DOHH2 (cell line): ENCODE results near the gene HLA-DPA1.
"Not testable (repeated sequence)": the region's sequence is repeated elsewhere in the genome, so short reads cannot be mapped to it uniquely, and the experiment has no call there.

ENCODE experiments used
- H3F3A ChIP-seq: fragments of 200-600 bp; sonication (generic), shearing (Covaris generic); 2 replicates; pipeline ENCODE4 v1.6.0; 2016; ENCODE audit warnings: antibody characterized with exemption, mild to moderate bottlenecking; ENCODE audit not compliant: control insufficient read depth, insufficient read depth
- H3K27ac ChIP-seq: fragments of 200-600 bp; sonication (generic); 2 replicates; pipeline ENCODE4 v1.5.1; 2014; ENCODE audit warnings: low read depth, mild to moderate bottlenecking, low read length, moderate library complexity
- H3K27me3 ChIP-seq: fragments of 200-600 bp; sonication (generic); 2 replicates; pipeline ENCODE4 v1.6.1; 2014; ENCODE audit warnings: mild to moderate bottlenecking, low read length, mixed read lengths; ENCODE audit not compliant: control insufficient read depth
- H3K36me3 ChIP-seq: fragments of 200-600 bp; sonication (generic); 2 replicates; pipeline ENCODE4 v1.6.1; 2014; ENCODE audit warnings: mild to moderate bottlenecking, low read length, moderate library complexity, mixed read lengths; ENCODE audit not compliant: control insufficient read depth
- H3K4me1 ChIP-seq: fragments of 200-600 bp; sonication (generic); 2 replicates; pipeline ENCODE4 v1.6.1; 2014; ENCODE audit warnings: mild to moderate bottlenecking, low read length, mixed read lengths; ENCODE audit not compliant: control insufficient read depth
- H3K4me2 ChIP-seq: fragments of 200-600 bp; sonication (generic); 2 replicates; pipeline ENCODE4 v1.6.0; 2014; ENCODE audit warnings: mild to moderate bottlenecking, low read length, moderate library complexity
- H3K4me3 ChIP-seq: fragments of 200-600 bp; sonication (generic); 2 replicates; pipeline ENCODE4 v1.5.1; 2014; ENCODE audit warnings: mild to moderate bottlenecking, low read length, mixed read lengths
- H3K79me2 ChIP-seq: fragments of 200-600 bp; sonication (generic); 2 replicates; pipeline ENCODE4 v1.6.1; 2014; ENCODE audit warnings: mild to moderate bottlenecking, low read length, mixed read lengths; ENCODE audit not compliant: control insufficient read depth
- H3K9me2 ChIP-seq: fragments of 200-600 bp; sonication (generic); replicated peaks from 2 replicates; pipeline ENCODE4 v1.6.1; 2014; ENCODE audit warnings: mild to moderate bottlenecking, low read length, mixed read lengths; ENCODE audit not compliant: control insufficient read depth
- H3K9me3 ChIP-seq: fragments of 200-600 bp; sonication (generic); 2 replicates; pipeline ENCODE4 v1.6.1; 2014; ENCODE audit warnings: antibody characterized with exemption, low read length, mixed read lengths; ENCODE audit not compliant: control insufficient read depth, insufficient read depth
- H4K20me1 ChIP-seq: fragments of 200-600 bp; sonication (generic); 2 replicates; pipeline ENCODE4 v1.6.0; 2014; ENCODE audit warnings: low read depth, mild to moderate bottlenecking, antibody characterized with exemption, low read length, moderate library complexity; ENCODE audit not compliant: control insufficient read depth, insufficient read depth
- EZH2phosphoT487 ChIP-seq: fragments of 200-600 bp; sonication (generic); IDR thresholded peaks from 2 replicates; pipeline ENCODE4 v1.6.1; 2017; ENCODE audit warnings: borderline replicate concordance, mild to moderate bottlenecking, antibody characterized with exemption, low read length, moderate library complexity, mixed read lengths
- TF ChIP-seq, protein P1 (sequence below): fragments of 200-600 bp; sonication (generic); IDR thresholded peaks from one replicate; pipeline ENCODE4 v1.5.1; 2014; ENCODE audit warnings: antibody characterized with exemption, mild to moderate bottlenecking, low read depth, low read length; ENCODE audit not compliant: poor library complexity, severe bottlenecking

The HLA-DPA1 gene

DNA sequence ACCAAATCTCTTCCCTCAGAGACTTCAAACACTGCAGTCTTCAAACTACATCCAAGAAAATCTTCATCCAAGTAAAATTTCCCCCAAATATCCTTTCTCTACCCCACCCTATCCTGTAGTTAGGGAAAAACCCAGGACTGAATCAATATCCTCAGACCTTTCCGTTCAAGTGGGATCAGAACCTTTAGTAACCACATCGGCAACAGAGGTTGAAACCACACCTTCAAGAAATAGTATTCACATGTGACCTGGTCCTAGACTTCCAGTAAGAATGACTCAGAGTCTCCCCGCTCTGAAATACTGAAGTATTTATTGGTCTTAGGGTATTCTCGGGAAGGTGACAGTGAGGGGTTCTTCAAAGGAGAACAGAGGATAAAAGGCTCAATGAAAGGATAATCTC is 8.7 kb downstream of the HLA-DPA1 start:
- H3F3A ChIP-seq = peaks cover 18% of the 10 kb centered on the region
- H3K4me2 ChIP-seq = no peak overlapping the region
- no peaks in the 10 kb centered on the region for H4K20me1 ChIP-seq
- peaks cover 72% of the 10 kb centered on the region for H3K36me3 ChIP-seq
- H3K4me1 ChIP-seq = peaks cover 15% of the 10 kb centered on the region
- H3K27ac ChIP-seq = no peak overlapping the region
- no peaks in the 10 kb centered on the region for H3K9me2 ChIP-seq
- H3K79me2 ChIP-seq = no peaks in the 10 kb centered on the region
- H3K4me3 ChIP-seq = no peak overlapping the region
- H3K9me3 ChIP-seq = peaks cover 16% of the 10 kb centered on the region; the same call in 1 of the 2 replicates
- no peaks in the 10 kb centered on the region for H3K27me3 ChIP-seq
- TF ChIP-seq EZH2phosphoT487 = no peak

DNA sequence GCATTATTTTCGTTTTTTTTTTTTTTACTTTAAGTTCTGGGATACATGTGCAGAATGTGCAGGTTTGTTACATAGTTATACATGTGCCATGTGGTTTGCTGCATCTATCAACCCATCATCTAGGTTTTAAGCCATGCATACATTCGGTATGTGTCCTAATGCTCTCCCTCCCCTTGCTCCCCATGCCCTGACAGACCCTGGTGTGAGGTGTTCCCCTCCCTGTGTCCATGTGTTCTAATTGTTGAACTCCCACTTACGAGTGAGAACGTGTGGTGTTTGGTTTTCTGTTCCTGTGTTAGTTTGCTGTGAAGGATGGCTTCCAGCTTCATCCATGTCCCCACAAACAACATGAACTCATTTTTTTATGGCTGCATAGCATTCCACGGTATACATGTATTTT is 10.0 kb downstream of the HLA-DPA1 start:
- Histone ChIP-seq H3K4me1 (peaks cover 17% of the 10 kb centered on the region), H3F3A (peaks cover 18% of the 10 kb centered on the region), H3K36me3 (peaks cover 59% of the 10 kb centered on the region), H3K9me3 (peaks cover 16% of the 10 kb centered on the region; the same call in 1 of the 2 replicates)
- H3K27ac ChIP-seq, H3K9me2 ChIP-seq, H3K4me2 ChIP-seq, H4K20me1 ChIP-seq, H3K27me3 ChIP-seq, H3K79me2 ChIP-seq, H3K4me3 ChIP-seq: not testable (repeated sequence)

DNA sequence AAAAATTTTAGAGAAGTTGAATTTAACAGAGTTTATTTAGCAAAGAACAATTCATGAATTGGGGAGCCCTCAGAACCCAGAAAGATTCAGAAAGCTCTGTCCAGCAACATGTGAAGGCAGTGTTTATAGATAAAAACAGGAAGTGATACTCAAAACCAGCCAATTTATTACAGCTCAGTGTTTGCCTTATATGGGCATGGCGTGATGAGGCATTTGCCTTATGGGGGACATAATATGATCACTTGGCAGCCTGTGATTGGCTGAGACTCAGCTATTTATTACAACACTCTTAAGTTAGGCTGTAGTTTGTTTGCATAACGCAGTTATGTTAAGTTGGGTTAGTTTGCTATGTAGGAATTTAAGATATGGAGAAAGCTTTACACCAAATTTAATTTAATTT is 11.5 kb downstream of the HLA-DPA1 start:
- H3K36me3 ChIP-seq = peaks cover 45% of the 10 kb centered on the region

DNA sequence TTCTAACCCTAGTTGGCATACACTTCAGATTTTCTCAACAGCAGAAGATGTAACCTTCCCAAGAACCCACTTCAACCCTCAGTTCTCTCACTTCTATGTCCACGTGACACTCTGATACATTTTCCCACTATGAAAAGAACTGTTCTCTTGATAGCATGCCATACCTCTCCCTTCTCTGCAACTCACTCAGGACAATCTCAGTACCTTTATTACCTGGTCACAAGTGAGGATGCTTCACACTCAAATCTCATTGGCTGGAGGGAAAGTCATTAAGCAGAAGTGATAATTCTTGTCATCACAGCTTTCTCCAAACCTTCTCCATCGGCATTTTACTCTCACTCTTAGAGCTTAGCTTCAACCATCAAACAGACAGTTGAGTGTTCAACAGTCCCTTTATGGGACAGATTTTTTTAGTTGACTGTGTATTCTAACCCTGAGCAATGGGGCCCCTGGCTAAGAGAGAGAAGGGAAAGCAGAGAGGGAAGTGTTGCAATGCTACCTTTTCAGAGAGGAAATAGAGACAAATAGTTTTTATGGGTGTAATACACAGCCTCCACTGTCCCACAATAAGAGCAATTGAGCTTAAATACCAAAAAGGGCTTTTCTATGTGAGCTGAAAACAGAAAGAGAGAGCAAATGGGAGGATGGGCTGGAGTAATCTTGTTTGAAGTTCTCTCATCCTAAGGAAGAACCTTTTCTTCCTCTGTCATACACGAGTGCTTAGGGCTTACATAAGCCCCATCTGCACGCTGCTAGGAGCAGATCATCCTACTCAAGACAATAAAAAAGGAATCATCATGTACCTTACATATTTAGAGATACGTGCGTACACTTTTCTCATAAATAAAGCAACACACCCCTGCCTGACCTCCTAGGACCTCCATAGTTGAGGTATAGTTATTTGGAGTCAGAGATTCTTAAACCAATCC is 16.0 kb downstream of the HLA-DPA1 start:
- TF ChIP-seq, protein P1, sequence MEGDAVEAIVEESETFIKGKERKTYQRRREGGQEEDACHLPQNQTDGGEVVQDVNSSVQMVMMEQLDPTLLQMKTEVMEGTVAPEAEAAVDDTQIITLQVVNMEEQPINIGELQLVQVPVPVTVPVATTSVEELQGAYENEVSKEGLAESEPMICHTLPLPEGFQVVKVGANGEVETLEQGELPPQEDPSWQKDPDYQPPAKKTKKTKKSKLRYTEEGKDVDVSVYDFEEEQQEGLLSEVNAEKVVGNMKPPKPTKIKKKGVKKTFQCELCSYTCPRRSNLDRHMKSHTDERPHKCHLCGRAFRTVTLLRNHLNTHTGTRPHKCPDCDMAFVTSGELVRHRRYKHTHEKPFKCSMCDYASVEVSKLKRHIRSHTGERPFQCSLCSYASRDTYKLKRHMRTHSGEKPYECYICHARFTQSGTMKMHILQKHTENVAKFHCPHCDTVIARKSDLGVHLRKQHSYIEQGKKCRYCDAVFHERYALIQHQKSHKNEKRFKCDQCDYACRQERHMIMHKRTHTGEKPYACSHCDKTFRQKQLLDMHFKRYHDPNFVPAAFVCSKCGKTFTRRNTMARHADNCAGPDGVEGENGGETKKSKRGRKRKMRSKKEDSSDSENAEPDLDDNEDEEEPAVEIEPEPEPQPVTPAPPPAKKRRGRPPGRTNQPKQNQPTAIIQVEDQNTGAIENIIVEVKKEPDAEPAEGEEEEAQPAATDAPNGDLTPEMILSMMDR = no peak
- TF ChIP-seq EZH2phosphoT487 = no peak
- Histone ChIP-seq H3K4me1 (peaks cover 27% of the 10 kb centered on the region), H3K27me3 (no peaks in the 10 kb centered on the region), H3K4me3 (peak overlapping the region; percentile 25), H3K4me2 (peak overlapping the region; percentile 52), H3F3A (peaks cover 17% of the 10 kb centered on the region), H4K20me1 (no peaks in the 10 kb centered on the region), H3K9me3 (peaks cover 5% of the 10 kb centered on the region; the same call in 1 of the 2 replicates), H3K79me2 (no peaks in the 10 kb centered on the region), H3K27ac (0 out of 2 replicates have a peak overlapping the region, but pooled peaks have one; percentile 9), H3K9me2 (no peaks in the 10 kb centered on the region), H3K36me3 (peaks cover 4% of the 10 kb centered on the region)

More for the DNA sequence above, 11.5 kb downstream of the HLA-DPA1 start:
- Histone ChIP-seq H3K79me2 (no peaks in the 10 kb centered on the region), H3K9me3 (peaks cover 16% of the 10 kb centered on the region; the same call in 1 of the 2 replicates), H3K27ac (peak overlapping the region; percentile 72), H3K27me3 (no peaks in the 10 kb centered on the region), H3K9me2 (no peaks in the 10 kb centered on the region), H3K4me1 (peaks cover 31% of the 10 kb centered on the region), H3K4me2 (peak overlapping the region; percentile 44), H3K4me3 (peak overlapping the region; percentile 44), H3F3A (peaks cover 18% of the 10 kb centered on the region), H4K20me1 (no peaks in the 10 kb centered on the region)
- no peak for TF ChIP-seq EZH2phosphoT487
- TF ChIP-seq, protein P1 = no peak
